Heart left ventricle (tissue), 16 donors: Measurements from ENCODE around the gene DESI2. TPM values are rescaled to one million over a fixed set of nuclear protein-coding genes. Genes with fewer than 3 reads are reported as not detected.
A peak's percentile ranks its signal among the peaks of the same experiment; 100 is the strongest.

Source experiments
- ATAC-seq, 4 donors: fragments of 200-7000 bp; cut with Tn5 transposase; one replicate each; pipeline ENCODE4 v1.9.1; 2020 to 2022; ENCODE audit warnings: moderate library complexity in 4 of 4, mild to moderate bottlenecking in 3 of 4, moderate number of reproducible peaks in 1 of 4
- DNase-seq, 5 donors: peaks; one replicate each; pipeline ENCODE4 v3.0.0-alpha.2; 2020
- H3K27ac ChIP-seq, 12 donors: fragments of 200-600 bp; sonication (generic) in 4 of 12; one replicate each; pipeline versions ENCODE4 v1.5.0 to v1.8.0; 2016 to 2022; ENCODE audit warnings: mild to moderate bottlenecking in 2 of 12
- H3K27me3 ChIP-seq, 9 donors: fragments of 200-600 bp; sonication (generic) in 2 of 9; one replicate each; pipeline versions ENCODE4 v1.5.1 to v1.8.0; 2016 to 2022; ENCODE audit warnings: mild to moderate bottlenecking in 3 of 9
- H3K36me3 ChIP-seq, 9 donors: fragments of 200-600 bp; sonication (generic) in 2 of 9; one replicate each; pipeline versions ENCODE4 v1.5.0 to v1.8.0; 2018 to 2022; ENCODE audit warnings: mild to moderate bottlenecking in 2 of 9
- H3K4me1 ChIP-seq, 12 donors: fragments of 200-600 bp; sonication (generic) in 4 of 12; one replicate each; pipeline versions ENCODE4 v1.5.0 to v1.8.0; 2016 to 2022; ENCODE audit warnings: mild to moderate bottlenecking in 3 of 12
- H3K4me3 ChIP-seq, 12 donors: fragments of 200-600 bp; sonication (generic) in 4 of 12; one replicate each; pipeline versions ENCODE4 v1.5.0 to v1.8.0; 2017 to 2022; ENCODE audit warnings: mild to moderate bottlenecking in 9 of 12, moderate library complexity in 4 of 12
- H3K9me3 ChIP-seq, 12 donors: fragments of 200-600 bp; sonication (generic) in 4 of 12; one replicate each; pipeline versions ENCODE4 v1.5.0 to v1.8.0; 2016 to 2022; ENCODE audit warnings: mild to moderate bottlenecking in 1 of 12
- POLR2A ChIP-seq, 2 donors: fragments of 450-650 bp; IDR thresholded peaks; one replicate each; pipeline ENCODE4 v1.6.1; 2017; ENCODE audit warnings: antibody characterized with exemption in 2 of 2, mild to moderate bottlenecking in 2 of 2, moderate library complexity in 2 of 2
- WGBS, 4 donors: extraction: QIAGEN DNeasy Blood & Tissue Kit in 2 of 4; methylation state at CpG; one replicate each; pipeline versions ENCODE4 v1.1.5 to v1.1.7; 2013 to 2018; 5-methylcytosine and 5-hydroxymethylcytosine counted together
- intact Hi-C, 10 donors: fragments of 100-400 bp; cut with DNase I; formaldehyde crosslinking; loops; one replicate each; pipeline versions ENCODE4 v1.11.1 to v1.14.2; 2022
- polyA plus RNA-seq, 2 donors: library from polyadenylated mRNA; stranded (reverse); fragments of 200-250 nt; gene quantifications; one replicate each; pipeline ENCODE4 v1.2.3, GENCODE V29; 2013
- total RNA-seq, 9 donors: library from RNA; depleted of rRNA in 2 of 9; stranded (reverse); fragments of >200 nt in 2 of 9; fragmentation: NEBNext Ultra II Directional in 3 of 9; extraction: Animal tissue kit (Norgen Biotek cat#: 25700) in 3 of 9; gene quantifications; one replicate each; pipeline versions ENCODE4 v1.1.0 to v1.2.4, GENCODE V29; 2016 to 2023
- TF ChIP-seq, protein P1 (sequence below), 12 donors: fragments of 200-600 bp; sonication (generic) in 4 of 12; IDR thresholded peaks; one replicate each; pipeline versions ENCODE4 v1.5.0 to v1.8.0; 2018 to 2022; ENCODE audit warnings: antibody characterized with exemption in 12 of 12, mild to moderate bottlenecking in 5 of 12
- donor health status: ischemic (EF 13 %, LVEDD 7.1; RV severe dilation, severe dysfunction).
- donor health status: healthy with polysubstance abuse.
- donor health status: DM: no; HTN: yes; CAD: no.
- donor health status: DM: no; HTN: no; CAD: no.
- donor health status: ischemic (EF 25% LVEDD 6.9; RV normal size, moderate dysfunction).
- donor health status: ischemic (EF 25% LVEDD 5.7; RV mildly dilated, moderate dysfunction).
- donor health status: healthy.
- donor health status: DM: yes; HTN: yes; CAD: no.
- donor health status: ischemic (EF 35%, LVEDD 5.7; RV mildly dilated, moderate dysfunction).
- donor health status: nonischemic (EF 11% LVEDD 7.7; RV severe dilation, severe dysfunction).
- donor health status: DM: yes; HTN: yes; CAD: no.
- donor health status: PGD.
- donor health status: ischemic (EF 29% LVEDD 5.4; RV normal size, mild dysfunction).
- donor health status: nonischemic (EF 23%, LVEDD 6.1; RV moderate dilation, normal function).

DESI2 gene
- total and polyA plus RNA-seq, 11 donors: 8.2 to 34.2 (median 22.4) TPM

DNA sequence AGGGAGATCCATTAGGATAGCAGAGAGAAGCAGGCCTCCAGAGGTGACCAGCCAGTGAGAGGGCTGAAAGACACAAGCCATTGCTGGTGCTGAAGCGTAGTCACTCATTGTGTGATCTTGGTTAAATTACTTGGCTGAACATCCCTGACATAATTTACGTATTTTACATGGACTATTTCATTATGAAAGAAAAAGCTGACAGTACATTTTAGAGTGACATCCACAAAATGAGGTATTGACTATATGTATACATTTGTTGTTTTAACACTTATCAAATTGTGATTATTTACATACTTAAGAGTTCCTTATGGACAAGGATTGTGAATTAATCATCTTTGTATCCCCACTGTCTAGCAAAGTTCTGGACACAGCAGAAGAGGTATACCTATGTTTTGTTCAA lies 14.9 kb downstream of the DESI2 start:
- Histone ChIP-seq H3K36me3 (peaks cover 0 to 5% (median 0%) of the 10 kb centered on the region in 9 donors), H3K9me3 (no peaks in the 10 kb centered on the region), H3K4me3 (no peak overlapping the region), H3K4me1 (peaks cover 0 to 50% (median 32%) of the 10 kb centered on the region in 12 donors), H3K27me3 (no peaks in the 10 kb centered on the region), H3K27ac (no peak overlapping the region)
- no peak for TF ChIP-seq POLR2A (IDR thresholded peaks at IDR 0.05)
- TF ChIP-seq, protein P1, sequence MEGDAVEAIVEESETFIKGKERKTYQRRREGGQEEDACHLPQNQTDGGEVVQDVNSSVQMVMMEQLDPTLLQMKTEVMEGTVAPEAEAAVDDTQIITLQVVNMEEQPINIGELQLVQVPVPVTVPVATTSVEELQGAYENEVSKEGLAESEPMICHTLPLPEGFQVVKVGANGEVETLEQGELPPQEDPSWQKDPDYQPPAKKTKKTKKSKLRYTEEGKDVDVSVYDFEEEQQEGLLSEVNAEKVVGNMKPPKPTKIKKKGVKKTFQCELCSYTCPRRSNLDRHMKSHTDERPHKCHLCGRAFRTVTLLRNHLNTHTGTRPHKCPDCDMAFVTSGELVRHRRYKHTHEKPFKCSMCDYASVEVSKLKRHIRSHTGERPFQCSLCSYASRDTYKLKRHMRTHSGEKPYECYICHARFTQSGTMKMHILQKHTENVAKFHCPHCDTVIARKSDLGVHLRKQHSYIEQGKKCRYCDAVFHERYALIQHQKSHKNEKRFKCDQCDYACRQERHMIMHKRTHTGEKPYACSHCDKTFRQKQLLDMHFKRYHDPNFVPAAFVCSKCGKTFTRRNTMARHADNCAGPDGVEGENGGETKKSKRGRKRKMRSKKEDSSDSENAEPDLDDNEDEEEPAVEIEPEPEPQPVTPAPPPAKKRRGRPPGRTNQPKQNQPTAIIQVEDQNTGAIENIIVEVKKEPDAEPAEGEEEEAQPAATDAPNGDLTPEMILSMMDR (IDR thresholded peaks at IDR 0.05): no peak
- intact Hi-C loops: no loop called here
- 82 to 87% (median 83%) methylated on average over 2 of the region's 2 CpGs for WGBS, 4 donors
- peak in 1 of 4 donors; percentile 39 for ATAC-seq
- no peak for DNase-seq

DNA sequence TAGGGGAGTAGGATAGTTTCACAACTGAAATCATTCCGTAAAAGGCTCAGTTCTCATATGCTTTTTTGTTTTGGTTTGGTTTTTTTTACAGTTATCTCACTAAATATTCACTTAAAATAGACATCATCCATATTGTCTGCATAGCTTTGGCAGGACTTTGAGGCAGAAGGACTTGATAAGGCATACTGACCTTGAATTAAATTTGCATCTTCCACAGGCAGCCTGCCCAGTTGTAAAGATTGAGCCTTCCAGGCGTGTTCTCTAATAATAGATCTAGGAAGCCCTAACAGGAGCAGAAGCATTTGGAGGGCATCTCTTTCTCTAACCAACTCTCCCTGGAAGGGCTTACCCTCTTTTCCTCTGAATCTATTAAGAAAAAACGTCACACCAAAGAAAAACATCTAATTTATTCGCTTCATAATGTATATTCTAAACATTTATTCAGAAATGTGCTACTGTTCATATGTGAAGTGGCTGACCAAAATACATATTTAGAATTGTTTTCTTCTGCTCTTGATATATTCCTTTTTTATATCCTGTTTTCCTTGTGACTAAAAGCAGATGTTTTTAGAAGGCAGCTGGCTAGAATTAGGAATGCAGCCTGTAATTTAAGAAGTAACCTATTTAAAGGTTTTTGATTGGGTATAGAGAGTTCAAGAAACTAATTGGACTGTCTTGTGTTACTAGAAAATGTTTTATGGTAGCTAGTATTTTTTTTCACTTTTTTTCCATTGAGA lies 20.2 kb downstream of the DESI2 start:
- H3K4me1 ChIP-seq: peaks cover 0 to 47% (median 17%) of the 10 kb centered on the region in 12 donors
- 16 to 23% (median 18%) methylated on average over 4 of the region's 4 CpGs for WGBS, 4 donors
- peak in 4 of 5 donors; percentile 64 to 74 (median 66) for DNase-seq
- TF ChIP-seq, protein P1 (IDR thresholded peaks at IDR 0.05): no peak
- no peak for TF ChIP-seq POLR2A (IDR thresholded peaks at IDR 0.05)
- intact Hi-C loops: loop anchor here in 1 of 10 donors (2.0 kb wide), 1 partner anchor 20 kb away; the partner anchor contains the start of gene DESI2
- peak overlapping the region; percentile 16 to 86 (median 78) for H3K27ac ChIP-seq
- peak overlapping the region in 5 of 12 donors; percentile 3 to 30 (median 9) for H3K4me3 ChIP-seq
- peaks cover 0 to 5% (median 0%) of the 10 kb centered on the region in 9 donors for H3K36me3 ChIP-seq
- H3K9me3 ChIP-seq: no peaks in the 10 kb centered on the region
- no peaks in the 10 kb centered on the region for H3K27me3 ChIP-seq
- ATAC-seq: peak; percentile 94 to 97 (median 94)

DNA sequence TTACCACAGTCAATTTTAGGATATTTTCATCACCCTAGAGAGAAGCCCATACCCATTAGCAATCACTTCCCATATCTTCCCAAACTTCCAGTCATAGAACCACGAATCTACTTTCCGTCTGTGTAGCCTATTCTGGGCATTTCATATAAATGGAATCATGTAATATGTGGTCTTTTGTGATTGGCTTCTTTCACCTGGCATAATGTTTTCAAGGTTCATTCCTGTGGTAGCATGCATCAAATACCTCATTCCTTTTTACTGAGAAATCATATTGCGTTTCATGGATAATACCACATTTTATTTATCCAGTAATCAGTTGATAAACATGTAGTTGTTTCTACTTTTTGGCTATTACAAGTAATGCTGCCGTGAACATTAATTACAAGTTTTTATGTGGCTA lies 21.5 kb downstream of the DESI2 start:
- WGBS, 4 donors: 59 to 66% (median 62%) methylated on average over 4 of the region's 4 CpGs
- Histone ChIP-seq H3K27ac (peak overlapping the region in 8 of 12 donors; percentile 27 to 84 (median 81)), H3K9me3 (no peaks in the 10 kb centered on the region), H3K4me3 (no peak overlapping the region), H3K4me1 (peaks cover 0 to 56% (median 20%) of the 10 kb centered on the region in 12 donors), H3K36me3 (peaks cover 0 to 5% (median 0%) of the 10 kb centered on the region in 9 donors), H3K27me3 (no peaks in the 10 kb centered on the region)
- no peak for DNase-seq
- no peak for ATAC-seq
- intact Hi-C loops: no loop called here
- no peak for TF ChIP-seq POLR2A (IDR thresholded peaks at IDR 0.05)
- TF ChIP-seq, protein P1 (IDR thresholded peaks at IDR 0.05): no peak

DNA sequence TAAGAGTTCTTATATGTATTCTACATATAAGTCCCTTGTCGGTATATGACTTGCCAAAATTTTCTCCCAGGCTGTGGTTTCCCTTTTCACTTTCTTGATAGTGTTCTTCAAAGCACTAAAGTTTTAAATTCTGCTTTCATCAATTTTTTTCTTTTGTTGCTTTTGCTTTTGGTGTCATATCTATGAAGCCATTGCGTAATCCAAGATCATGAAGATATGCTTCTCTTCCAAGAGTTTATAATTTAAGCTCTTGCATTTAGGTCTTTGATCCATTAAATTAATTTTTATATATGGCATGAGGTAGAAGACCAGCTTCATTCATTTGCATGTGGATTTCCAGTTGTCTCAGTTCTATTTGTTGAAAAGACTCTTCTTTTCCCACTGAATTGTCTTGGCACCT lies 22.2 kb downstream of the DESI2 start:
- Histone ChIP-seq H3K4me1 (peaks cover 0 to 58% (median 20%) of the 10 kb centered on the region in 12 donors), H3K9me3 (no peaks in the 10 kb centered on the region), H3K27me3 (no peaks in the 10 kb centered on the region), H3K27ac (peak overlapping the region in 1 of 12 donors; percentile 46), H3K4me3 (no peak overlapping the region), H3K36me3 (peaks cover 0 to 3% (median 0%) of the 10 kb centered on the region in 9 donors)
- WGBS, 4 donors: 93 to 95% (median 94%) methylated on average over 2 of the region's 2 CpGs
- intact Hi-C loops: no loop called here
- no peak for DNase-seq
- TF ChIP-seq, protein P1 (IDR thresholded peaks at IDR 0.05): no peak
- no peak for TF ChIP-seq POLR2A (IDR thresholded peaks at IDR 0.05)
- ATAC-seq: no peak
